Calu3 (cell line): ENCODE measurements around the gene PGRMC2. TPM values are rescaled to one million over a fixed set of nuclear protein-coding genes. Genes with fewer than 3 reads are reported as not detected.

Source experiments
- BruUV-seq: library from RNA; stranded (reverse); fragments of 400-500 nt; replicated peaks from 2 replicates; lab custom pipeline; 2021; lab: Mats Ljungman, UMichigan
- CTCF ChIA-PET: fragments of 300-600 bp; sonication (Branson Sonifier 250); formaldehyde crosslinking; loops from one replicate; lab custom pipeline; 2022; ENCODE audit warnings: antibody characterized with exemption; lab: Charles Lee
- DNase-seq: peaks from one replicate; pipeline ENCODE4 v3.0.0; 2022
- H3K27ac Mint-ChIP-seq: one replicate; pipeline ENCODE4 v1.8.0; 2022; ENCODE audit warnings: mixed read lengths; ENCODE audit not compliant: unreplicated experiment
- H3K27me3 Mint-ChIP-seq: one replicate; pipeline ENCODE4 v1.8.0; 2022; ENCODE audit warnings: mixed read lengths; ENCODE audit not compliant: unreplicated experiment
- H3K36me3 Mint-ChIP-seq: one replicate; pipeline ENCODE4 v1.8.0; 2022; ENCODE audit warnings: mild to moderate bottlenecking, moderate library complexity, mixed read lengths; ENCODE audit not compliant: insufficient read depth, unreplicated experiment
- H3K4me1 Mint-ChIP-seq: one replicate; pipeline ENCODE4 v1.8.0; 2022; ENCODE audit warnings: mild to moderate bottlenecking, low read depth, mixed read lengths; ENCODE audit not compliant: unreplicated experiment
- H3K4me3 Mint-ChIP-seq: one replicate; pipeline ENCODE4 v1.8.0; 2022; ENCODE audit warnings: mild to moderate bottlenecking, low read depth, moderate library complexity, mixed read lengths; ENCODE audit not compliant: unreplicated experiment
- H3K9me3 Mint-ChIP-seq: one replicate; pipeline ENCODE4 v1.8.0; 2022; ENCODE audit warnings: low read depth, mixed read lengths; ENCODE audit not compliant: unreplicated experiment
- intact Hi-C: fragments of 100-400 bp; cut with micrococcal nuclease; formaldehyde crosslinking; loops from one replicate; pipeline ENCODE4 v1.10.0; 2022; ENCODE audit not compliant: unreplicated experiment
- total RNA-seq: library from RNA; stranded (reverse); gene quantifications from 2 replicates; pipeline ENCODE4 v1.2.3, GENCODE V29; 2022
- TF ChIP-seq, protein P1 (sequence below): fragments of 200-600 bp; IDR thresholded peaks from one replicate; pipeline ENCODE4 v1.8.0; 2022; ENCODE audit warnings: antibody characterized with exemption; ENCODE audit not compliant: unreplicated experiment

The PGRMC2 gene
- total RNA-seq, 1 experiment from 2014 or later: 54.5 TPM

DNA sequence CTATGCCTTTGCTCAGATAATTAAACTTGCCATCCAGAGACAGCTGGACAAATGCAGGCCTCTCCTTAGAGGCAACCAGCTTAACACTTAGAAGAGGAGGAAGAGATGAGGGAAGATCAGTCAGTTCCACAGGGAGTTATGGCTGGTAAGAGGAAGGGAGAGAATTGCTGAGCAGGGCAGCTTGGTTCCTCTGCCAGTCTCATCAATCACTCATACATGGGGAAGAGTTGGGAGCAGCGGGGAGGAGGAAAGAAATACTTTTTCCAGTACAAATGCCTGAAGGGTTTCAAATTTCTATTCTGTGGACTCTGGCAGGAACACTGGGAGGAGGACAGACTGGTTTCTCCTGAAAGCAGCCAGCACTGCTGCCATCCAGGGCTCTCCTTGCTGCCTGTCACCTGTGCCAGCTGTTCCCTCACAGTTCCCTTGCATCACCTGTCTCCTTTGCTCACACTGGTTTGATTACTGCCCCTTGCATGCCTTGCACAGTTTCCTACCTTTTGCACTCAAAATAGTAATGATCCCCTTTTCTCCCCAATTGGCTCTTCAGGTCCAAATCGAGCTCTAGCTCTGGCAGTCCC lies 59.5 kb downstream of the PGRMC2 start:
- H3K27ac Mint-ChIP-seq: no peak overlapping the region
- intact Hi-C loops: loop anchor here (10.0 kb wide), 1 partner anchor 127 kb away; no protein-coding TSS in a partner anchor
- H3K4me3 Mint-ChIP-seq: no peak overlapping the region
- BruUV-seq: no TSS peak
- peak; percentile 43 for DNase-seq
- TF ChIP-seq, protein P1, sequence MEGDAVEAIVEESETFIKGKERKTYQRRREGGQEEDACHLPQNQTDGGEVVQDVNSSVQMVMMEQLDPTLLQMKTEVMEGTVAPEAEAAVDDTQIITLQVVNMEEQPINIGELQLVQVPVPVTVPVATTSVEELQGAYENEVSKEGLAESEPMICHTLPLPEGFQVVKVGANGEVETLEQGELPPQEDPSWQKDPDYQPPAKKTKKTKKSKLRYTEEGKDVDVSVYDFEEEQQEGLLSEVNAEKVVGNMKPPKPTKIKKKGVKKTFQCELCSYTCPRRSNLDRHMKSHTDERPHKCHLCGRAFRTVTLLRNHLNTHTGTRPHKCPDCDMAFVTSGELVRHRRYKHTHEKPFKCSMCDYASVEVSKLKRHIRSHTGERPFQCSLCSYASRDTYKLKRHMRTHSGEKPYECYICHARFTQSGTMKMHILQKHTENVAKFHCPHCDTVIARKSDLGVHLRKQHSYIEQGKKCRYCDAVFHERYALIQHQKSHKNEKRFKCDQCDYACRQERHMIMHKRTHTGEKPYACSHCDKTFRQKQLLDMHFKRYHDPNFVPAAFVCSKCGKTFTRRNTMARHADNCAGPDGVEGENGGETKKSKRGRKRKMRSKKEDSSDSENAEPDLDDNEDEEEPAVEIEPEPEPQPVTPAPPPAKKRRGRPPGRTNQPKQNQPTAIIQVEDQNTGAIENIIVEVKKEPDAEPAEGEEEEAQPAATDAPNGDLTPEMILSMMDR: no peak
- no peaks in the 10 kb centered on the region for H3K36me3 Mint-ChIP-seq
- peaks cover 19% of the 10 kb centered on the region for H3K4me1 Mint-ChIP-seq
- no peaks in the 10 kb centered on the region for H3K27me3 Mint-ChIP-seq
- H3K9me3 Mint-ChIP-seq: no peaks in the 10 kb centered on the region
- CTCF ChIA-PET: interaction anchor here (1.2 kb wide), 1 partner anchor 200 kb away, joined by 5 read pairs; no protein-coding TSS in a partner anchor

DNA sequence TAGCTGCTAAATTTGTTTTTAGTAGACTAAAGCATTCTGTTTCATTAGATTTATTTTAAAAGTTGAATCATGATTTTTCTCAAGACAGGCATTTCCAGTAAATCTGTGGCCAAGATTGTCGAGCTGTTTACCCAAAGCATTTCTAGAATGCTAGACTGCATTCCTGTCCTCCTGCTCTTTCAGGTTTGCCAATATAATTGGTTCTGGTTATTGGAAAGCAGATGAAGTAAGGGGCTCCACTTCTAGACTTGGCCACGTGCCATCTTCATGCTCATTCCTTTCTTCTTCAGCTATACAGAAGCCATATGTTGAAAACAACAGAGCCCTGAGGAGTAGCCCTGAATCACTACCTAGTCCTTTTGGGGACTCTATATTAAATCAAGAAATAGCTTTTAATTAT lies 62.5 kb downstream of the PGRMC2 start:
- CTCF ChIA-PET: no interaction called here
- H3K36me3 Mint-ChIP-seq: no peaks in the 10 kb centered on the region
- BruUV-seq: no TSS peak
- H3K4me3 Mint-ChIP-seq: no peak overlapping the region
- no peaks in the 10 kb centered on the region for H3K27me3 Mint-ChIP-seq
- no peaks in the 10 kb centered on the region for H3K9me3 Mint-ChIP-seq
- intact Hi-C loops: loop anchor here (10.0 kb wide), 1 partner anchor 130 kb away; no protein-coding TSS in a partner anchor
- H3K27ac Mint-ChIP-seq: no peak overlapping the region
- TF ChIP-seq, protein P1: no peak
- H3K4me1 Mint-ChIP-seq: peaks cover 19% of the 10 kb centered on the region
- DNase-seq: peak; percentile 5

DNA sequence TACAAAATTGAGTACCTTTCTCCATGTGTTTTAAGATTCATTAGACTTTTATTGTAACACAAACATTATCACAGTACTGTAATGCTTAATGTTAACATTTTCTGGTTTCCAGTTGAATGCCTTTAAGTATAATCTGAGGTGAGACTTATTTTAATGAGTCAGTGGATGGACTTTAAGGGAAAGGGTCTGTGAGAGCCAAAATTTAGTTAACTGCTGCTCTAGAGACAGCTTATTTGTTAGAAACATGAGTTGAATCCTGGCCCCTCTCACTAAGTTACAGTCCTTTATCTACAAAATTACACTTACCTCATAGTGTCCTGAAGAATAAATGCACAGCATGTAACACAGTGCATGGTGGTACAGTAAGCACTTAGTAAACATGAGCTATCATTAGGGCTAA lies 66.0 kb downstream of the PGRMC2 start:
- Mint-ChIP-seq H3K36me3 (no peaks in the 10 kb centered on the region), H3K27me3 (no peaks in the 10 kb centered on the region), H3K4me1 (no peaks in the 10 kb centered on the region), H3K4me3 (no peak overlapping the region), H3K9me3 (no peaks in the 10 kb centered on the region), H3K27ac (no peak overlapping the region)
- BruUV-seq: no TSS peak
- intact Hi-C loops: loop anchor here (2.0 to 10.0 kb wide), 3 partner anchors 46 to 133 kb away; partner anchors contain the start of gene PGRMC2
- no peak for DNase-seq
- TF ChIP-seq, protein P1: no peak
- CTCF ChIA-PET: no interaction called here

DNA sequence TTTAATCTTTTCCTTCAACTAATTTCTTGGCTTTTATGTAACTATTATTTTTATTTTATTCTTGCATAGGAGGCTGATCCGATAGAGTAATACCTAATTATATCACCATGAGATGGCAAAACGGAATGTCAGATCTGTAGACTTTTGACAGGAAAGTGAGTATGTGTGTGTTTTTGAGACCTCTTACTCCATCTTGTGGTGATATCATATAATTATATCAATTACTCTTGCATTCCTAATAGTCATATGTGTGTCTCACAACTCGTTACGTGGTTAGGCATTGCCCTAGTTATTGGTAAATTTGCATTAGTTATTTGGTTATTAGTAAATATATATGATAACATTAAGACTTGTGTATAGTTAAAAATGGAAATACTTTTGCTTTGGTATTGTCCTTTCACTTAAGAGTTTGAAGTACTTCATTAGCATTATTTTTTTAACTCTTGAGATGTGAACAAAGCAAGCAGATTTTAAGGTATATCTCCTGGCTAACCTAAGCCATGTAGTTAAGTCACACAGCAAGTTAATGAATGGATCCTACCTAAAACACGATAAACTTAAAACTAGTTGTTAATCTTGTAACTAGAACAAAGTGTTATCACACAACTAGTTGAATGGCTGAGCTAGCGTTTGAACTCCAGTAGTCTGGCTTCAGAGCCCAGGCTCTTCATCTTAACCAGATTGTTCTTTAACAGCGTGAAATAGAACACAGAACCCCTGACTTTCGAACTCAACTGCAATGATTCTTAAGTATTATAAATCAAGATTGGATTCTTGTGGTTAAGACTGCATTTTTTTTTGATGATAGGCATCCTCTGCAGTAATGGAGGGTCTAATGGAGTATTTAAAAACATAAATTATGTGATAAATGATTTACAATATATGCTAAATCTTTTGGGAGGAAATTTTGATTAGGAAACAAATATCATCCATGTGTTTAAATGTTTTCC lies 67.1 kb downstream of the PGRMC2 start:
- no peaks in the 10 kb centered on the region for H3K36me3 Mint-ChIP-seq
- DNase-seq: no peak
- no TSS peak for BruUV-seq
- TF ChIP-seq, protein P1: no peak
- no peaks in the 10 kb centered on the region for H3K9me3 Mint-ChIP-seq
- H3K4me3 Mint-ChIP-seq: no peak overlapping the region
- no peaks in the 10 kb centered on the region for H3K4me1 Mint-ChIP-seq
- CTCF ChIA-PET: no interaction called here
- no peaks in the 10 kb centered on the region for H3K27me3 Mint-ChIP-seq
- H3K27ac Mint-ChIP-seq: no peak overlapping the region
- intact Hi-C loops: loop anchor here (2.0 to 10.0 kb wide), 3 partner anchors 47 to 134 kb away; partner anchors contain the start of gene PGRMC2

Other genes with a start within 250 kb of the PGRMC2 start
- gene LARP1B, start 226.5 kb downstream of the PGRMC2 start, total RNA-seq: 17.4 and 19.7 TPM in 2 replicates